IMR-90 (cell line): ENCODE results near the gene BST1. TPM values are rescaled to one million over a fixed set of nuclear protein-coding genes. Genes with fewer than 3 reads are reported as not detected.

Experiments used
- ATAC-seq: fragments of 200-7000 bp; cut with Tn5 transposase; 2 replicates; pipeline ENCODE4 v1.9.1; 2020; ENCODE audit warnings: low read depth, mild to moderate bottlenecking, moderate library complexity
- BruUV-seq: library from RNA; stranded (reverse); fragments of 400-500 nt; replicated peaks from 2 replicates; lab custom pipeline; 2021; lab: Mats Ljungman, UMichigan
- CTCF ChIA-PET: fragments of 300-600 bp; formaldehyde crosslinking; extraction: SDS; loops from one replicate; lab custom pipeline; 2021; ENCODE audit warnings: antibody characterized with exemption; lab: Yijun Ruan, JAX
- POLR2A ChIA-PET: fragments of 300-600 bp; sonication (Branson Sonifier 250); formaldehyde crosslinking; loops from one replicate; lab custom pipeline; 2022; ENCODE audit warnings: antibody characterized with exemption; ENCODE audit not compliant: unreplicated experiment; lab: Charles Lee
- DNase-seq: peaks from one replicate; pipeline ENCODE4 v3.0.0; 2013
- H2AFZ ChIP-seq: replicated peaks from 2 replicates; pipeline ENCODE3; 2013; ENCODE audit warnings: low read length, mild to moderate bottlenecking; ENCODE audit not compliant: poor library complexity
- H2AK5ac ChIP-seq: 2 replicates; pipeline ENCODE4 v1.6.1; 2013; ENCODE audit warnings: low read depth, low read length, inconsistent platforms
- H2AK9ac ChIP-seq: replicated peaks from 2 replicates; pipeline ENCODE3; 2013; ENCODE audit warnings: mild to moderate bottlenecking, low read depth, low read length, moderate library complexity; ENCODE audit not compliant: poor library complexity
- H2BK120ac ChIP-seq: 2 replicates; pipeline ENCODE4 v1.6.1; 2013; ENCODE audit warnings: low read depth, low read length, inconsistent platforms
- H2BK15ac ChIP-seq: 3 replicates; pipeline ENCODE4 v1.6.1; 2013; ENCODE audit warnings: low read depth, low read length, inconsistent platforms
- H2BK20ac ChIP-seq: 2 replicates; pipeline ENCODE4 v1.6.1; 2013; ENCODE audit warnings: low read depth, mild to moderate bottlenecking, inconsistent platforms, low read length, moderate library complexity
- H2BK5ac ChIP-seq: 2 replicates; pipeline ENCODE4 v1.6.1; 2013; ENCODE audit warnings: mild to moderate bottlenecking, low read depth, low read length, inconsistent platforms; ENCODE audit not compliant: poor library complexity, severe bottlenecking
- H3K14ac ChIP-seq: replicated peaks from 2 replicates; pipeline ENCODE4 v1.6.1; 2013; ENCODE audit warnings: low read depth, low read length, inconsistent platforms
- H3K18ac ChIP-seq: 2 replicates; pipeline ENCODE4 v1.6.1; 2013; ENCODE audit warnings: low read depth, low read length, control low read depth
- H3K23ac ChIP-seq: 2 replicates; pipeline ENCODE4 v1.6.1; 2013; ENCODE audit warnings: low read depth, low read length, inconsistent platforms
- H3K27ac ChIP-seq: 2 replicates; pipeline ENCODE4 v1.5.1; 2013; ENCODE audit warnings: mild to moderate bottlenecking, control low read depth, low read length; ENCODE audit not compliant: insufficient read depth
- H3K27me3 ChIP-seq: 2 replicates; pipeline ENCODE4 v1.6.1; 2013; ENCODE audit warnings: low read length; ENCODE audit not compliant: control insufficient read depth, insufficient read depth
- H3K36me3 ChIP-seq: 2 replicates; pipeline ENCODE4 v1.6.1; 2013; ENCODE audit warnings: low read length, mixed read lengths; ENCODE audit not compliant: control insufficient read depth, insufficient read depth
- H3K4ac ChIP-seq: 2 replicates; pipeline ENCODE4 v1.6.1; 2013; ENCODE audit warnings: low read depth, low read length, inconsistent platforms
- H3K4me1 ChIP-seq: 2 replicates; pipeline ENCODE4 v1.6.1; 2013; ENCODE audit warnings: low read length, mixed read lengths; ENCODE audit not compliant: control insufficient read depth, insufficient read depth
- H3K4me2 ChIP-seq: 2 replicates; pipeline ENCODE4 v1.6.1; 2013; ENCODE audit warnings: low read depth, mild to moderate bottlenecking, control low read depth, low read length, moderate library complexity
- H3K4me3 ChIP-seq: 2 replicates; pipeline ENCODE4 v1.5.1; 2013; ENCODE audit warnings: low read depth, mild to moderate bottlenecking, control low read depth, low read length, moderate library complexity; ENCODE audit not compliant: insufficient read depth
- H3K56ac ChIP-seq: 2 replicates; pipeline ENCODE4 v1.6.1; 2013; ENCODE audit warnings: low read length, inconsistent platforms; ENCODE audit not compliant: insufficient read depth; ENCODE audit errors: extremely low read depth
- H3K79me1 ChIP-seq, 2 experiments: 2 replicates each; pipeline ENCODE4 v1.6.1; 2013; ENCODE audit warnings: low read length in 2 of 2, inconsistent platforms in 1 of 2, low read depth in 1 of 2
- H3K9ac ChIP-seq: 2 replicates; pipeline ENCODE4 v1.6.1; 2013; ENCODE audit warnings: low read depth, low read length, control low read depth
- H3K9me1 ChIP-seq: 2 replicates; pipeline ENCODE4 v1.6.1; 2013; ENCODE audit warnings: low read length, inconsistent platforms; ENCODE audit not compliant: insufficient read depth
- H3K9me3 ChIP-seq: 2 replicates; pipeline ENCODE4 v1.6.1; 2013; ENCODE audit warnings: low read length; ENCODE audit not compliant: control insufficient read depth, insufficient read depth
- H4K20me1 ChIP-seq: 2 replicates; pipeline ENCODE4 v1.6.1; 2013; ENCODE audit warnings: low read length, inconsistent platforms; ENCODE audit not compliant: insufficient read depth
- H4K5ac ChIP-seq: 2 replicates; pipeline ENCODE4 v1.6.1; 2013; ENCODE audit warnings: mild to moderate bottlenecking, low read depth, low read length, control low read depth
- H4K8ac ChIP-seq, 2 experiments: 2 replicates each; pipeline ENCODE4 v1.6.1; 2013; ENCODE audit warnings: low read depth in 2 of 2, low read length in 2 of 2, control low read depth in 1 of 2, inconsistent platforms in 1 of 2
- H4K91ac ChIP-seq: 2 replicates; pipeline ENCODE4 v1.6.1; 2013; ENCODE audit warnings: low read depth, low read length, inconsistent platforms; ENCODE audit not compliant: insufficient read depth
- BHLHE40 ChIP-seq: fragments of 150-350 bp; IDR thresholded peaks from 2 replicates; pipeline ENCODE4 v1.6.1; 2016; ENCODE audit warnings: mild to moderate bottlenecking, low read depth, low read length
- CEBPB ChIP-seq: IDR thresholded peaks from 2 replicates; pipeline ENCODE4 v1.6.1; 2012; ENCODE audit warnings: low read depth, low read length, improper control_type of control experiment
- CHD1 ChIP-seq: IDR thresholded peaks from 2 replicates; pipeline ENCODE4 v1.6.1; 2012; ENCODE audit warnings: low read depth, low read length, improper control_type of control experiment
- CTCF ChIP-seq: conservative IDR thresholded peaks from 2 replicates; pipeline ENCODE4 v1.5.1; 2012; ENCODE audit warnings: mild to moderate bottlenecking, low read depth, low read length, improper control_type of control experiment
- ELK1 ChIP-seq: fragments of 150-350 bp; IDR thresholded peaks from 2 replicates; pipeline ENCODE4 v1.6.1; 2016; ENCODE audit warnings: low read depth, mild to moderate bottlenecking, low read length, moderate library complexity, borderline replicate concordance
- FOS ChIP-seq: fragments of 150-350 bp; IDR thresholded peaks from 2 replicates; pipeline ENCODE4 v1.6.1; 2016; ENCODE audit warnings: low read depth, low read length
- MAFK ChIP-seq: IDR thresholded peaks from 2 replicates; pipeline ENCODE4 v1.6.1; 2012; ENCODE audit warnings: low read depth, low read length, improper control_type of control experiment
- MAZ ChIP-seq: IDR thresholded peaks from 2 replicates; pipeline ENCODE4 v1.6.1; 2012; ENCODE audit warnings: low read depth, mild to moderate bottlenecking, low read length, improper control_type of control experiment, moderate library complexity, borderline replicate concordance
- MXI1 ChIP-seq: IDR thresholded peaks from 2 replicates; pipeline ENCODE4 v1.6.1; 2012; ENCODE audit warnings: low read depth, mild to moderate bottlenecking, low read length, moderate library complexity, borderline replicate concordance
- NFE2L2 ChIP-seq: fragments of 150-350 bp; IDR thresholded peaks from 2 replicates; pipeline ENCODE4 v1.6.1; 2016; ENCODE audit warnings: low read depth, mild to moderate bottlenecking, low read length
- RAD21 ChIP-seq: IDR thresholded peaks from 2 replicates; pipeline ENCODE4 v1.6.1; 2012; ENCODE audit warnings: low read length, improper control_type of control experiment
- RCOR1 ChIP-seq: IDR thresholded peaks from 2 replicates; pipeline ENCODE4 v1.6.1; 2012; ENCODE audit warnings: mild to moderate bottlenecking, low read length, improper control_type of control experiment; ENCODE audit not compliant: insufficient replicate concordance
- RFX5 ChIP-seq: IDR thresholded peaks from 2 replicates; pipeline ENCODE4 v1.8.0; 2012; ENCODE audit warnings: low read depth, mild to moderate bottlenecking, low read length, moderate library complexity
- SMC3 ChIP-seq: fragments of 150-350 bp; IDR thresholded peaks from 2 replicates; pipeline ENCODE4 v1.6.1; 2016; ENCODE audit warnings: low read depth, mild to moderate bottlenecking, antibody characterized with exemption, low read length, moderate library complexity
- USF2 ChIP-seq: fragments of 150-350 bp; IDR thresholded peaks from 2 replicates; pipeline ENCODE4 v1.6.1; 2017; ENCODE audit warnings: mild to moderate bottlenecking, antibody characterized with exemption, low read length, low read depth
- WGBS, 2 experiments: methylation state at CpG; one replicate each; pipeline versions ENCODE4 v1.1.5 to v1.1.7; 2013; ENCODE audit warnings: missing lambda C conversion rate in 2 of 2; ENCODE audit not compliant: insufficient read length in 1 of 2; ENCODE audit errors: extremely low coverage in 2 of 2; 5-methylcytosine and 5-hydroxymethylcytosine counted together
- dilution Hi-C: fragments of 300-500 bp; cut with HindIII; formaldehyde crosslinking; loops from one replicate; pipeline ENCODE4 v1.14.3; 2018; ENCODE audit warnings: low sequenced_read_pairs; ENCODE audit not compliant: unreplicated experiment
- in situ Hi-C: fragments of 300-500 bp; cut with MboI; formaldehyde crosslinking; loops from 3 replicates; pipeline ENCODE4 v1.14.3; 2019; ENCODE audit warnings: low sequenced_read_pairs, inconsistent platforms, mixed read lengths
- intact Hi-C: fragments of 100-400 bp; cut with micrococcal nuclease; formaldehyde crosslinking; loops from 2 replicates; pipeline ENCODE4 v1.10.0; 2022
- polyA plus RNA-seq, 3 experiments: library from polyadenylated mRNA; depleted of rRNA; stranded (reverse); fragments of >200 nt; gene quantifications; 2 replicates each; pipeline ENCODE4 v1.2.3, GENCODE V29; 2012; ENCODE audit warnings: low replicate concordance in 1 of 3
- total RNA-seq: library from RNA; depleted of rRNA; stranded (reverse); fragments of >200 nt; gene quantifications from 2 replicates; pipeline ENCODE4 v1.2.3, GENCODE V29; 2012

The BST1 gene
- total and polyA plus RNA-seq, 2 of the 4 experiments (the other 2 are of a cell fraction) = 6.6 to 11.1 TPM

- Histone ChIP-seq H2BK120ac (no peak overlapping the region), H4K91ac (no peak overlapping the region), H2AK9ac (no peak overlapping the region), H3K4me2 (no peak overlapping the region), H3K79me1 (no peaks in the 10 kb centered on the region), H2BK20ac (no peak overlapping the region), H3K23ac (no peak overlapping the region), H4K20me1 (no peaks in the 10 kb centered on the region), H3K4ac (no peak overlapping the region), H4K8ac (no peak overlapping the region), H3K4me1 (no peaks in the 10 kb centered on the region), H3K36me3 (no peaks in the 10 kb centered on the region), H2BK5ac (no peak overlapping the region), H3K9me3 (no peaks in the 10 kb centered on the region), H3K14ac (no peak overlapping the region), H3K4me3 (no peak overlapping the region), H3K27ac (no peak overlapping the region), H2AK5ac (no peak overlapping the region), H3K56ac (no peak overlapping the region), H3K18ac (no peak overlapping the region), H3K9me1 (no peaks in the 10 kb centered on the region), H3K27me3 (peaks cover 19% of the 10 kb centered on the region), H2BK15ac (no peak overlapping the region), H3K9ac (no peak overlapping the region), H2AFZ (no peak overlapping the region), H4K5ac (no peak overlapping the region)
- CTCF ChIA-PET = interaction anchor here (2.0 kb wide), 1 partner anchor 40 kb away, joined by 6 read pairs; no protein-coding TSS in a partner anchor
- ATAC-seq (no peak), DNase-seq (no peak)
- POLR2A ChIA-PET = no interaction called here
- dilution Hi-C loops = no loop called here
- 10% methylated on average over 2 of the region's 6 CpGs; no CpG with 5 or more reads in 1 of the 2 experiments for WGBS, 2 experiments
- no TSS peak for BruUV-seq
- in situ Hi-C loops = no loop called here
- intact Hi-C loops = no loop called here
- TF ChIP-seq CTCF = no peak
- no peak for TF ChIP-seq MAFK
- no peak for TF ChIP-seq SMC3
- TF ChIP-seq RFX5 = no peak
- TF ChIP-seq BHLHE40 = no peak
- no peak for TF ChIP-seq CEBPB
- TF ChIP-seq USF2 = no peak
- TF ChIP-seq FOS = no peak
- TF ChIP-seq CHD1 = no peak
- TF ChIP-seq RCOR1 = no peak
- TF ChIP-seq MXI1 = no peak
- TF ChIP-seq ELK1 = no peak
- TF ChIP-seq NFE2L2 = no peak
- no peak for TF ChIP-seq MAZ
- TF ChIP-seq RAD21 = no peak
These were observed 63.2 kb downstream of the BST1 start for GRCh38 chr4:15765910-15766697.
